Activated CD4-positive, alpha-beta T cell treated with anti-CD3 and anti-CD28 coated beads, Interleukin-2, amount 50 U/mL, for 1 hour (primary cell): ENCODE measurements around the gene CCDC121.
A peak's percentile ranks its signal among the peaks of the same experiment; 100 is the strongest.
"Not testable (repeated sequence)": the region's sequence is repeated elsewhere in the genome, so short reads cannot be mapped to it uniquely, and the experiment has no call there.

Experiments
- DNase-seq: peaks from one replicate; pipeline ENCODE4 v3.0.0-alpha.2; 2020

Gene CCDC121

GRCh38 chr2:27634291-27634690 lies 5.5 kb upstream of the CCDC121 start:
- no peak for DNase-seq

GRCh38 chr2:27630257-27630656 lies 1.4 kb upstream of the CCDC121 start:
- not testable (repeated sequence) for DNase-seq

GRCh38 chr2:27627963-27628766 lies 647 bp downstream of the CCDC121 start:
- DNase-seq, result no peak

- not testable (repeated sequence) for DNase-seq
These were observed 1.9 kb downstream of the CCDC121 start for GRCh38 chr2:27626921-27627320.

GRCh38 chr2:27626323-27626722 lies 2.5 kb downstream of the CCDC121 start:
- DNase-seq, result not testable (repeated sequence)

- DNase-seq, result no peak
These were observed 3.9 kb downstream of the CCDC121 start for GRCh38 chr2:27624943-27625342.

GRCh38 chr2:27622921-27623384 lies 5.9 kb downstream of the CCDC121 start:
- no peak for DNase-seq

- DNase-seq, result no peak
These were observed 7.3 kb downstream of the CCDC121 start for GRCh38 chr2:27621524-27621923.

- DNase-seq, result no peak
These were observed 13.5 kb downstream of the CCDC121 start for GRCh38 chr2:27615316-27615715.

GRCh38 chr2:27613985-27614384 lies 14.8 kb downstream of the CCDC121 start:
- DNase-seq, result no peak

- no peak for DNase-seq
These were observed 22.2 kb downstream of the CCDC121 start for GRCh38 chr2:27606611-27607010.

GRCh38 chr2:27596627-27597026 lies 32.2 kb downstream of the CCDC121 start:
- DNase-seq, result no peak

- not testable (repeated sequence) for DNase-seq
These were observed 33.4 kb downstream of the CCDC121 start for GRCh38 chr2:27595412-27595811.

GRCh38 chr2:27594020-27594703 lies 34.6 kb downstream of the CCDC121 start:
- DNase-seq, result not testable (repeated sequence)

GRCh38 chr2:27593240-27593639 lies 35.6 kb downstream of the CCDC121 start:
- no peak for DNase-seq

GRCh38 chr2:27591745-27592144 lies 37.1 kb downstream of the CCDC121 start:
- no peak for DNase-seq

- DNase-seq, result no peak
These were observed 40.5 kb downstream of the CCDC121 start for GRCh38 chr2:27588308-27588707.

- DNase-seq, result no peak
These were observed 41.8 kb downstream of the CCDC121 start for GRCh38 chr2:27587025-27587424.

GRCh38 chr2:27584597-27584996 lies 44.2 kb downstream of the CCDC121 start:
- DNase-seq, result no peak

GRCh38 chr2:27583390-27583915 lies 45.4 kb downstream of the CCDC121 start:
- DNase-seq, result no peak

GRCh38 chr2:27582695-27583389 lies 46.0 kb downstream of the CCDC121 start, which contains the start of gene ZNF512:
ZNF512 (plus strand) TSS chr2:27583042; CDS start chr2:27583113, 71 bp downstream.
- DNase-seq, result peak; percentile 64

- DNase-seq, result no peak
These were observed 46.6 kb downstream of the CCDC121 start for GRCh38 chr2:27582129-27582694.
